Measurements from ENCODE around the gene OR4S1. TPM values are rescaled to one million over a fixed set of nuclear protein-coding genes. Genes with fewer than 3 reads are reported as not detected.
"Not testable (repeated sequence)": the region's sequence is repeated elsewhere in the genome, so short reads cannot be mapped to it uniquely, and the experiment has no call there.

Gene OR4S1, protein sequence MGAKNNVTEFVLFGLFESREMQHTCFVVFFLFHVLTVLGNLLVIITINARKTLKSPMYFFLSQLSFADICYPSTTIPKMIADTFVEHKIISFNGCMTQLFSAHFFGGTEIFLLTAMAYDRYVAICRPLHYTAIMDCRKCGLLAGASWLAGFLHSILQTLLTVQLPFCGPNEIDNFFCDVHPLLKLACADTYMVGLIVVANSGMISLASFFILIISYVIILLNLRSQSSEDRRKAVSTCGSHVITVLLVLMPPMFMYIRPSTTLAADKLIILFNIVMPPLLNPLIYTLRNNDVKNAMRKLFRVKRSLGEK
- not detected for polyA plus RNA-seq (ENCODE audit: insufficient read length)
- long read RNA-seq, donor 1 = 0 reads
- long read RNA-seq, donor 2 = 0 reads
- long read RNA-seq, donor 3 = 0 reads
- long read RNA-seq, donor 4 = 0 reads
- long read RNA-seq, donor 5 = 0 reads
- long read RNA-seq, donor 6 = 0 reads
- long read RNA-seq, donor 7 = 0 reads
- long read RNA-seq, donor 8 = 0 reads

DNA sequence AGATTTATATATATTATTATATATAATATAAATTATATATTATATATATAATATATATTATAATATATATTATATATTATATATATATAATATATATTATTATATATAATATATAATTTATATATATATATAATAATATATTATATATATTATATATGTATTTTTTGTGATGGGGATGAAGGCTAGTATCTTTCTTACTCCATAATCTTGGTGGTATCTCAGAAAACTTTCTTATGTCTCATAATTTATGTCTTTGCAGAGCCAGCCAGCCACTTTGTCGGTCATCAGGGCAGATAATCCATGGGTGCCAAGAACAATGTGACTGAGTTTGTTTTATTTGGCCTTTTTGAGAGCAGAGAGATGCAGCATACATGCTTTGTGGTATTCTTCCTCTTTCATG, at the start of gene OR4S1:
Gene OR4S1, plus strand, starts transcription at position 301 of the 400 bp plus-strand sequence. Its CDS starts 0 bp downstream, at position 301.
- DNase-seq = no peak

DNA sequence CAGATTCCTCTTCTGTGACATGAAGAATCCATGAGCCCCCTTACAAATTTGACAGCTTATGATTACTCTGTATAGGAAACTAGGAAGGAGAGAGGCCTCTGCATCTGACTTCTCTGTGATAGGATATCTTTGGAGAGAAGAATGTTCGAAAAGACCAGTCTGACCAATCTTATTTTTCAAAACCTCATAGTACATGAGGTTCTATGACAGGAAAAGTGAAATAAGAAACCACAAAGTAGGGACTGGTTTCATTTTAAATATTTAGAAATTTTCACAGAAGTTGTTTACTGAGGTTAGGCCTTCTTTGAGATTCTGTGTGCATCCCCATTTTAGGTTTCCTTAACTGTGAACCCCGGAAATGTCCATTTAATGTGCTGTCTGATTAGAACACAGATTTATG, 44.4 kb upstream of the OR4S1 start:
- DNase-seq = no peak

DNA sequence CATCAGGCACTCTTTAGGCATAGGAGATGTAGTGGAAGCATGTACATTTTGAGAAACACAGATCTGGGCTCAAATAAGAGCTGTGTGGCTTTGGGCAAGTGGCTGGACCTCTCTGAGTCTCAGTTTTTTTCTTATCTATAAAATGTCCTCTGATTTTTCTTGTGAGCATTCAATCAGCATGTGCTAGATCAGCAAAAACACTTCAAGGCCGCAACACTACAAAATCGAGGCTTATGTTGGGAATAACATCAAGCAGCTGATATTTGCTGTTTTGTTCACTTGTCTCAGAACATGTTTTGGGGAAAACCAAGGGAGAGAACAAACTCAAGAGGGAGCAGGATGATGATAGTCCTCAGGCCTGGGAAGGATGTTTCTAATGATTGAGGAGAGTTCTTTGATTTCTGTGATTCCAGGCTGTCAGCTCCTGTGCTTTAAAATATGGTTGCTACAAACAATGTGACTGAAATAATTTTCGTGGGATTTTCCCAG, 42.6 kb upstream of the OR4S1 start, which contains the start of gene OR4X1:
Gene OR4X1, plus strand, starts transcription at position 439 of the 489 bp plus-strand sequence. Its CDS starts 0 bp downstream, at position 439.
- no peak for DNase-seq

DNA sequence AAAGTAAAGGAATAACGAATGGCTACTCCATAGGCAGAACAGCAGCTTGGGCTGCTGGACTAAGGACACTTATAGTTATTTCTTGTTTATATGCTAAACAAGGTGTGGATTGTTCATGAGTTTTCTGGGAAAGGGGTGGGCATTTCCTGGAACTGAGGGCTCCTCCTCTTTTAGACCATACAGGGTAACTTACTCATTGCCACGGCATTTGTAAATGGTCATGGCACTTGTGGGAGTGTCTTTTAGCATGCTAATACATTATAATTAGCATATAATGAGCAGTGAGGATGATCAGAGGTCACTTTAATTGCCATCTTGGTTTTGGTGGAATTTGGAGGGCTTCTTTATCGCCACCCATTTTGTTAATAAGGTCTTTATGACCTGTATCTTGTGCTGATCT, 35.4 kb upstream of the OR4S1 start:
- no peak for DNase-seq

DNA sequence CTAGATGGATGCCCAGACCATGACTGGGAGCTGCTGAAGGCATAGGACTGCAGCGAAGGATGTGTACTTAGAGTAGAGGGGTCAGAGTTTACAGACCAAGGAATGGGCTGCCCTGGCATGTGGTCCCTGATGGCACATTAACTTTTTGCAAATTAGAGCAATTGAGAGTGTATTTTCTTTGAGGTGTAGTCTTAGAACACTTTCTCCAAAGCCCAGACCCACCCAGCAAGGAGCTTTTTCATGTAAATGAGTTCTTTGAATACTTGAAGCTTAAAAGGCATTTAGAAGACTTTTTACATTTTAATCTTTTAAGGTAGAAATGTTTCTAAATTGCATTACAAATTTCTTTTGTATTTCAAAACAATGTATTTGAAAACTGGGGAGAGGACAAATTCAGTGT, 33.4 kb upstream of the OR4S1 start:
- DNase-seq = no peak

DNA sequence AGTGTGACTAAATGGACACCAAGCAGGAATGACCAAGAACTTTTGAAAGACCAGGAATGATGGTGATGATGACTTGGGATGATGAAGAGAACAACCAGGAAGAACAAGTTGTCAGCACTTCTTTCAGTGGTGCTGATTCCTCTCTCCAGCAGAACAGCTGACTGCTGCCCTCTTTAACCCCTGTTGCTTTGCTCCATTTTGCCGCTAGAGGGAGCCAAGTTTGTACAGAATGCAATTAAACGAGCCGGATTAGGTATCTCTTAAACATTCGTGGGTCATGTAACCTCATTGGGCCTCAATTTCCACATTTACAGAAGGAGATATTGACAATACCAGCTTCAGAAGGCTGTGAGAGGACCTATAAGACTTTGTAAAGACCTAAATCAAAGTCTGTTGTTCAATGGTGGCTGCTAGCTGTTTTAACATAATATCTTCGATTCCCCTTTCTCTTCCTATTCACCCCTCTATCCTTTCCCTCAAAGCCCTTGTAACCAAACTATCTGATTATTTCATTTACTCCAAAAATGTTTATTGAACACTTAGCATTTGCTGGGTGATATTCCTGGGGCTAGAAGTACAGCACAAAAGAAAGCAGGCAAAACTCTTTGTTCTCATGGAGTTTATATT, 1.9 kb downstream of the OR4S1 start:
- peak; percentile 47 for DNase-seq

DNA sequence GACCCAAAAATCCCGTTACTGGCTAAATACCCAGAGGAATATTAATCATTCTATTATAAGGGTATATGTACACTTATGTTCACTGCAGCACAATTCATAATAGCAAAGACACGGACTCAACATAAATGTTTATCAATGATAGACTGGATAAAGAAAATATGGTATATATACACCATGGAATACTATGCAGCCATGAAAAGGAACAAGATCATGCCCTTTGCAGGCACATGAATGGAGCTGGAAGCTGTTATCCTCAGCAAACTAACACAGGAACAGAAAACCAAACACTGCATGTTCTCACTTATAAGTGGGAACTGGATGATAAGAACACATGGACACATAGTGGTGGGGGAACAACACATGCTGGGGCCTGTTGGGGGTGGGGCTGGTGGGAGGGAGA, 7.6 kb downstream of the OR4S1 start:
- not testable (repeated sequence) for DNase-seq

DNA sequence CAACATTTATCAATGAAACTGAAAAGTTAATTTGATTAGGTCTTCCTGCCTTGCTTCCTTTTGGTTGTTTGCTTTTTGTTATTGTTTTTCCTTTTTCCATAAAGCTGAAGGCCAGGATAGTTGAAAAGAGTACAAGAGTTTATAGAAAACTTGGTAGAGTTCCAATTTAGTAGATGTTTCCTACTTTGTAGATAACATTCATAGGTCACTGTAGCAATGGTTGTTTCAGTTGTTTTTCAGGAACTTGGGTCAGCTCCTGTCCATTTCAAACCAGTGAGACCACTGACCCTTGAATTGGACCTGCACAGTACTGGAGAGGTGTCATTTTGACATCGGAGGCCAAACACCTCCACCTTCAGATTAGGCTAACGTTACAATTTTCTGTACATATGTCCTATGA, 13.8 kb downstream of the OR4S1 start:
- DNase-seq = not testable (repeated sequence)

DNA sequence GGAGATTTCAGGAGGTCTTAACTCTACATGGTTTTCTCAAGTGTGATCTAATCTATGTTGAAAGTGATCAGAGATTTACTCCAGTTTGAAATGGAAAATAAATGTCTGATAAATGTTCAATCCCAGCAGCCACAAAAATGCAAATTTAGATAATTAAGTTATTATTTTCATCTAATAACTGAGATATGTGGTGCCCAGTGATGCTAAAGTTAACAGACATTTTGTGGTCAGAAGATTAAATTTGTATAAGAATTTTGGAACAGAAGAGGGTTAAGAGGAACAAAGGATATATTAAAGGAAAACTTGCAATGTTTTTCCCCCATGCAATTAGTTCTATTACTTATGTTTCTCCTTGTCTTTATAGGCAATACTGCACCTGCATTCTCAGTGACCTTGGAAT, 18.6 kb downstream of the OR4S1 start, which contains the start of gene OR4C3:
Gene OR4C3, plus strand, starts transcription at position 301 of the 400 bp plus-strand sequence. CDS start 102 bp downstream, outside the sequence.
- DNase-seq = not testable (repeated sequence)

DNA sequence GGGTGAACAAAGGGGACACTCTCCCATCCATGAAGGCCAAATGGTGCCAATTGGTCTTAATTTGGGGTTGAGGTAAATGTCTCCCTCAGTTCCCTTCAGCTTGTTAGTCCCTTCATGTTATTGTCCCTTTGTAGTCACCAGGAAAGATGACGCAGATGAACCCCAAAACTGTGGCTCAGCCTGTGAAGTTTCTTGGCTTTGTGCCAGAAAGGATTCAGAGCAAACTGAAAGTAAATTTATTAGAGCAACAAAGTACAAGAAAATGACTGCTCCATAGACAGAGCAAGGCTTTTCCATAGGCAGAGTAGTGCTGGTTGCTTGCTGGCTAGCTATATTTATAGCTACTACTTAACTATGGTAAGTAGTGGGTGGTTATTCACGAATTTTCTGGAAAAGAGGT, 35.4 kb downstream of the OR4S1 start:
- no peak for DNase-seq

DNA sequence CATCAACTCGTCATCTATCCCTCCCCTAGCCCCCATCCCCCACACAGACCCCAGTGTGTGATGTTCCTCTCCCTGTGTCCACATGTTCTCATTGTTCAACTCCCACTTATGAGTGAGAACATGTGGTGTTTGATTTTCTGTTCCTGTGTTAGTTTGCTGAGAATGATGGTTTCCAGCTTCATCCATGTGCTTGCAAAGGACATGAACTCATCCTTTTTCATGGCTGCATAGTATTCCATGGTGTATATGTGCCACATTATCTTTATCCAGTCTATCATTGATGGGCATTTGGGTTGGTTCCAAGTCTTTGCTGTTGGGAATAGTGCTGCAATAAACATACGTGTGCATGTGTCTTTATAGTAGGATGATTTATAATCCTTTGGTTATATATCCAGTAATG, 36.5 kb downstream of the OR4S1 start:
- not testable (repeated sequence) for DNase-seq

DNA sequence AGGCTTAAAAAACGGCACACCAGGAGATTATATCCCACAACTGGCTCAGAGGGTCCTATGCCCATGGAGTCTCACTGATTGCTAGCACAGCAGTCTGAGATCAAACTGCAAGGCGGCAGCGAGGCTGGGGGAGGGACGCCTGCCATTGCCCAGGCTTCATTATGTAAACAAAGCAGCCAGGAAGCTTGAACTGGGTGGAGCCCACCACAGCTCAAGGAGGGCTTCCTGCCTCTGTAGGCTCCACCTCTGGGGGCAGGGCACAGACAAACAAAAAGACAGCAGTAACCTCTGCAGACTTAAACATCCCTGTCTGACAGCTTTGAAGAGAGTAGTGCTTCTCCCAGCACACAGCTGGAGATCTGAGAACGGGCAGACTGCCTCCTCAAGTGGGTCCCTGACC, 40.3 kb downstream of the OR4S1 start:
- not testable (repeated sequence) for DNase-seq

DNA sequence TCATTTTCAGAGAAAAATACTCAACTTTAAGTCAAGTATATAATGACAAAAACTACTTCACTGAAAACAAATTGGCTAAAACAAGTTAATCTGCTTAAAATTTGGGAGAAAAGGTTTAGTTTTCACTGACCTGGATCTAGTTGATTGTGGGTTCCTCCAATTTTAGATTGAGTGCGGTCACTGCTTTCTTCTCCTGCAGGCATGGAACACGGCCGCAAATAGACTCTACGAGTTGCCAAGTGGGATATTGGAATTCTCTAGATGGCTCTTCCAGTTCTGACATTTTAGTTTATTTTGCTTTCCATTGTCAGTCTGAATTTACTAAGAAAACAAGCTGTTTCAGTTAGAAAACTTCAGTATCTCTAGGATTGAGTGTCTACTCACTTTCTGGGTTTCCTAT, 48.0 kb downstream of the OR4S1 start:
- no peak for DNase-seq

DNA sequence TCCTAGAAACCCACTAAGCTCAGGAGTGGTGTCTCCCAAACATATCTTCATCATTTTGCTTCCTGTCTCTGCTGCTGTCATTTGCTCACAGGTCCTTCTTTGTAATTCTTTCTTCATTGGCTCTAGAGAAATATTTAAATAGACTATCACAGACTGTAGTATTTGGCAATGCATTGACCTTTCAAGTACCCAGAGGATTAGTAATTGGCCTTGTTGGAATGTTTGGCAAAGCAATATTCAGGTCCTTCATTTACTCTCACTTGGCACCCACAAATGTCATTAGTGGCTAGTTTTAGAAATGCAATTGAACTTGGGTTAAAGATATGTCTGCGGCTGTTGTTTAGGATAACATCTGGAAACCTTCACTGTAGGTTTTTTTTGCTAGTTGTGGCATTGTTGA, 48.7 kb downstream of the OR4S1 start:
- no peak for DNase-seq

Other genes starting within 250 kb of the OR4S1 start
- not detected for gene OR4B1, start 89.4 kb upstream of the OR4S1 start, polyA plus RNA-seq (ENCODE audit: insufficient read length)
- gene OR4X2, start 61.1 kb upstream of the OR4S1 start, polyA plus RNA-seq (ENCODE audit: insufficient read length) = not detected
- not detected for gene OR4X1, start 42.4 kb upstream of the OR4S1 start, polyA plus RNA-seq (ENCODE audit: insufficient read length)
- gene OR4C3, start 18.7 kb downstream of the OR4S1 start, polyA plus RNA-seq (ENCODE audit: insufficient read length) = not detected
- not detected for gene OR4C5, start 60.2 kb downstream of the OR4S1 start, polyA plus RNA-seq (ENCODE audit: insufficient read length)
- not detected for gene OR4A47, start 182.6 kb downstream of the OR4S1 start, polyA plus RNA-seq (ENCODE audit: insufficient read length)